GM19438 (cell line): ENCODE measurements around the gene MAD1L1.

Experiments
- ATAC-seq: cut with Tn5 transposase; IDR thresholded peaks from one replicate; pipeline ENCODE4 v1.9.1; 2021; ENCODE audit warnings: low read depth; ENCODE audit not compliant: unreplicated experiment

MAD1L1 gene

GRCh38 chr7:2219606-2220005, 13.1 kb downstream of the MAD1L1 start:
- ATAC-seq, result no peak

- ATAC-seq, result no peak
These were observed 13.6 kb downstream of the MAD1L1 start for GRCh38 chr7:2219136-2219535.

GRCh38 chr7:2218444-2218785, 14.3 kb downstream of the MAD1L1 start:
- no peak for ATAC-seq

- ATAC-seq, result no peak
These were observed 14.9 kb downstream of the MAD1L1 start for GRCh38 chr7:2217716-2218443.

GRCh38 chr7:2217206-2217605, 15.5 kb downstream of the MAD1L1 start:
- ATAC-seq, result no peak

- no peak for ATAC-seq
These were observed 16.9 kb downstream of the MAD1L1 start for GRCh38 chr7:2215851-2216250.

GRCh38 chr7:2214636-2215035, 18.1 kb downstream of the MAD1L1 start:
- no peak for ATAC-seq

- no peak for ATAC-seq
These were observed 19.1 kb downstream of the MAD1L1 start for GRCh38 chr7:2213551-2214215.

GRCh38 chr7:2212906-2213305, 19.8 kb downstream of the MAD1L1 start:
- ATAC-seq, result no peak

GRCh38 chr7:2211926-2212325, 20.8 kb downstream of the MAD1L1 start:
- no peak for ATAC-seq

- ATAC-seq, result no peak
These were observed 21.4 kb downstream of the MAD1L1 start for GRCh38 chr7:2211259-2211880.

- no peak for ATAC-seq
These were observed 22.0 kb downstream of the MAD1L1 start for GRCh38 chr7:2210551-2211258.

GRCh38 chr7:2209961-2210323, 22.8 kb downstream of the MAD1L1 start:
- peak; percentile 15 for ATAC-seq

GRCh38 chr7:2209146-2209960, 23.4 kb downstream of the MAD1L1 start:
- ATAC-seq, result peak; percentile 56

- no peak for ATAC-seq
These were observed 24.0 kb downstream of the MAD1L1 start for GRCh38 chr7:2208712-2209111.

GRCh38 chr7:2205036-2205780, 27.5 kb downstream of the MAD1L1 start:
- no peak for ATAC-seq

- ATAC-seq, result no peak
These were observed 28.3 kb downstream of the MAD1L1 start for GRCh38 chr7:2204446-2204845.

GRCh38 chr7:2203766-2204300, 28.9 kb downstream of the MAD1L1 start:
- ATAC-seq, result peak; percentile 58

- ATAC-seq, result no peak
These were observed 29.6 kb downstream of the MAD1L1 start for GRCh38 chr7:2202901-2203765.
